GM08714 (cell line): ENCODE measurements around the gene NOL9.
"Not testable (repeated sequence)": the region's sequence is repeated elsewhere in the genome, so short reads cannot be mapped to it uniquely, and the experiment has no call there.

Experiments
- H3K4me3 ChIP-seq: fragments of 200-500 bp; sonication (Bioruptor generic); 2 replicates; pipeline ENCODE4 v1.5.1; 2014; ENCODE audit warnings: mild to moderate bottlenecking, low read length, inconsistent platforms
- ZNF274 ChIP-seq: IDR thresholded peaks from 2 replicates; pipeline ENCODE4 v1.6.1; 2012; ENCODE audit warnings: mild to moderate bottlenecking, low read depth, low read length

NOL9 gene

DNA sequence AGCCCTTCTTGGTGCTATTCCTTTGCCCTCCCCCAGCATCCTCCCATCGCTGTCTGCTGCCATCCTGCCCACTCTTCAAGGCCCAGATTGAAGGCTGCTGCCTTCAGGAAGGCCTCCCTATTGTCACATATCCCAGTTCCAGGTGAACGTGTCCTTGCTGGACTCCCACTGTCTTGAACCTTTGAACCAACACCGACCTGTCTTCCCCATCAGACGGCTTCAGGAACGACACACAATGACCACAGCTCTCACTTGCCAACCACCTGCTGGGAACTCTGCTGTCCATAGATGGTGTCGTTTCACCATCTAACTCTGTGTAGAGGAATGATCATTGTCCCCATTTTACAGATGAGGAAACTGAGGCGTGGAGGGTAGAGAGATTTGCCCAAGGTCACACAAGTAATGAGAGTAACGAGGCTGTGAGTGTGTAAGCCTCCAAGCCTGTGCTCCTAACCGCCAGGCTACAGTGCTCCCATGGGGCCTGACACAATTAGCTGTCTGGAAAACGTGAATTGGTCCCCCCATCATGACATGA, 53.0 kb downstream of the NOL9 start:
- TF ChIP-seq ZNF274: no peak

DNA sequence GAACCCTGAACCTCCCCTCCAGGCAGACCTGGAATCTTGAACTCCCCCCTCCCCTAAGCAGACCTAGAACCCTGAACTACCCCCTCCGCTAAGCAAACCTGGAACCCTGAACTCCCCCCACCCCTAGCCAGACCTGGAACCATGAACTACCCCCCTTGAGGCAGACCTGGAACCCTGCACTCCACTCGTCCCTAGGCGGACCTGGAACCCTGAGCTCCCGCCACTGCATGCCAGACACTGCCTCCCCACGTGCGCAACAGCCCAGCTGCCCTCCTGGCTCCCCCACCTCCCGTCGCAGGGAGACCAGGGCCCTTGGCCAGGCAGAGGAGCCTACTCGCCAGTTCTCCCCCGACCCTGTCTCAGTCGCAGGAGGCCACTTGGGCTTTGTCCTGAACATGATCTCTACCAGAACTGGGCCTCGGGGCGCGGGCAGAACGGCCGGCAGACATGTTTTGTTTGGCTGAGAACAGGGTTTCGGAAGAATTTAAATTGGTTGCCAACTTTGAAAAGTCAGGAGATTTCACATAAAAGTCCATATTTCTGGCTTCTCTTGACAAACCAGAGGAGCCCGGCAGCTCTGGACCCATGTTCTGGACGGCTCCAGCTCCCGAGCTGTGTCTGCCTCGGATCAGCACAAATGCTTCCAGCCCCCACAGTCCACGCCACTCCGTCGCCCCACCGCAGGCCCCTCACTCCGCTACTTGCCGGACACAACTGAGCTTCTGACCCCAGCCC, 53.6 kb downstream of the NOL9 start:
- no peak overlapping the region for H3K4me3 ChIP-seq
- no peak for TF ChIP-seq ZNF274

More for the DNA sequence above, 53.0 kb downstream of the NOL9 start:
- no peak overlapping the region for H3K4me3 ChIP-seq

DNA sequence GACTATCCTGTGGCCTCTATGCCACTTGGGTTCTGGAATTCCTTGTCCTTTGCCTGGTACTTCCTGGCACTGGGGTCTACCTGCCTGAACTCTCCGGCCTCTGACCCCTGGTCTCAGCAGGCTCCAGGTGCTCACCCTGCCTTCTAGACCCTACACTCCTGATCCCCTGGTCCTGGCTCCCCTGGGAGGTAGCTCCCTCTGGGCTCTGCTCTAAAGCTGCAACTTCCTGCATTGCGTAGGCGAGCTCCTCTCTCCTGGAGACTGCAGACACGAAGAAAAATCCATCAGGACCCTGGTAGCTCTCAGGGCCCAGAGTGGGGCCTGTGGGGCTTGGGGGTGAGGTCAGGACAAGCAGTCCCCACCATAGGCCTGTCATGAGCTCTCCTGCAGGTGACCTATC, 55.0 kb downstream of the NOL9 start:
- TF ChIP-seq ZNF274: no peak
- H3K4me3 ChIP-seq: no peak overlapping the region

DNA sequence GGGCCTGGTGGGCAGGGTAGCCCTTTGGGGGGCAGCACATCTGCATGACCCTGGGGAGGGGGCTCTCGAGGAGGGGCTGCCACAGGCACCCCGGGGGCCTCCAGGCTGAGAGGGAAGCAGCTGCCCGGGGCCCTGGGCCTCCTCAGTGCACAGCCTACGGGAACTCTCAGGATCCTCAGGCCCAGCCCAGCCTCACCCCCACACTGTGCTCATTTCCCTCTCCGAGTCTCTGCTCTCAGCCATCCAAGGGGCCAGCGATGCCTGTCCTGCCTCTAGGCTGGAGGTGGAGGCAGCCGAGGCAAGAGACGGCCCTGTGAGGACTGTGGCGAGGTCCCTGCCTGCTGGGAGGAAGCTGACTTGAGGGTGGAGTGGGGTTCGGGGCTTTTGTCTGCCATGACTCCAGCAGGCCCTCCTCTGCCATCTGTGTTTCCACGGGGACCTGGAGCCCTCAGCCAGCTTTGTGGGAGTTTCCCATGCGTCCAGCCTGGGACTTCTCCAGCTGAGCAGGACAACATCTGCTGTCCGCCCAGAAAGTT, 55.7 kb downstream of the NOL9 start:
- TF ChIP-seq ZNF274: no peak
- H3K4me3 ChIP-seq: no peak overlapping the region

DNA sequence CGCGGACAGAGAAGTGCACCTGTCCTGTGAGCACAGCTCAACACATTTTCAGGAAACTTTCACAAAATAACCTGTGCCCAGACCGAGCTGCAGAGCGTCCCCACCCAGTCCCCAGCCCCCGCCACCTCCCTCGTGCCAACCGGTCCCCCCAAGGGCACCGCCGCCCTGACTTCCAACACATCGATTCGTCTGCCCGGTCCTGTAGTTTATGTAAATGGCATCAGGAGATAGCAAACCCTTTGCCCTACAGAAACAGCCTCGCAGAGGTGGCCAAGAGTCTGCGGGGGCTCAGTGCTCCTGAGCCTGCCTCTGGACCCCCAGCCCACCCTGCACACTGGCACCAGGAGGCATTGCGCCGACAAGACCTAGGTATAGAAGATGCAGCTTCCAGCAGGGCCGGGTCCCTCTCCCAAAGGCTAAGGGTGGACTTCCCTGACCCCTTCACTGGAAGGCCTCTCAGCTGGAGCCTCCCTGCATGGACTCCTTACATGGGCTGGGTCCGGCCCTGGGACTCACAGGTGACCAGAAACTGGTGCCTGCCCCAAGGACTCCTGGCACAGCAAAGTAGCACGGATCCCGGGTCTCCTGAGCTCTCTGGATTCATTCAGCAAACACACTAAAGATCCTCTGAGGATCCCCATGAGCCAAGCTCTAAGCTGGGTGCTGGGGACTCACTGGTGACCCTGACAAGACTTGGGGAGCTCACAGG, 56.3 kb downstream of the NOL9 start:
- TF ChIP-seq ZNF274: no peak
- H3K4me3 ChIP-seq: peak overlapping the region; percentile 47; the same call in 1 of the 2 replicates

DNA sequence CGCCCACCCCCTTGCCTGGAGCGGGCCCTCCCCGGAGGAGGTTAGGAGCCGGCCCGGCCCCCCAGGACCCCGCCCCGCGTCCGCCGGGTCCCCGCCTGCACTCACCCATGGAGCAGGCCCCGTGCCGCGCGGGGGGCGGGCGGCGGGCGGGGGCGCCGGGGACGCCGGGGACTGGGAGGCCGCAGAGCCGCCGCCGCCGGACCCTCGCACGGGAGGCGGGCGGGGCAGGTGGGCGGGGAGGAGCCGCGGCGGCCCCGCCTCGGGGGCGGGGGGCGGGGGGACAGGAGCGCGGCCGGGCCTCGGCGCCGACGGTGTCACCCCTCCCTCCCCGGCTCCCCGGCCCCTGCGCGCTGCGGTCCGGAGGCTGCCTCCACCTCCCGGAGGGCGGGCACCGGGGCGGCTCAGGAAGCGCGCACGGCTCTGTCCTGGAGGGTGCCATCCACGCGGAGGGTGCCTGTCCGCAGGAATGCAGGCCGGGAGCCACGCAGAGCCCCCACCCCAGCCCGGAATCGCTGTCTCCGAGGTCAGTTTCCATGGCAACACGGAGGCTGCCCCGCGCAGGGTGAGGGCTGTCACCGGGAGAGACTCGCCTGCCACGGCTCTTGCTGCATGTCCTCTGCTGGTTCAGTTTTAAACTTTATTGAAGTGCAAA, 57.0 kb downstream of the NOL9 start:
- H3K4me3 ChIP-seq: peak overlapping the region; percentile 47; the same call in 1 of the 2 replicates

DNA sequence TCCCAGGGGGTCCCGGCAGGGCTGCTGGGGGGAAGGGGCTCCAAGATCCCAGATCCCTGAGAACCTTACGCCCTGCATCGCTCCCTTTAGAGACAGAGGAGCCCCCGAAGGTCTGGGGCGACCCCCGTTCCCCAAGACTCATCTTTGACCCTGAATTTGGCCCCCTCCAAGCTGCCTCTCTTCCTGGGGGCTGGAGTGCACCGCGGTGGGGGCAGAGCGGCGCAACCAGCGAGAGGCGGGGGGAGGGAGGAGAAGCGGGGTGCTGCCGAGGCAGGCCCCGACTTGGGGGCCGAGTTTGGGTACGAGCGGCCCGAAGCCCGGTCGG, 57.5 kb downstream of the NOL9 start:
- no peak overlapping the region for H3K4me3 ChIP-seq
- TF ChIP-seq ZNF274: no peak

More for the DNA sequence above, 57.0 kb downstream of the NOL9 start:
- TF ChIP-seq ZNF274: no peak

DNA sequence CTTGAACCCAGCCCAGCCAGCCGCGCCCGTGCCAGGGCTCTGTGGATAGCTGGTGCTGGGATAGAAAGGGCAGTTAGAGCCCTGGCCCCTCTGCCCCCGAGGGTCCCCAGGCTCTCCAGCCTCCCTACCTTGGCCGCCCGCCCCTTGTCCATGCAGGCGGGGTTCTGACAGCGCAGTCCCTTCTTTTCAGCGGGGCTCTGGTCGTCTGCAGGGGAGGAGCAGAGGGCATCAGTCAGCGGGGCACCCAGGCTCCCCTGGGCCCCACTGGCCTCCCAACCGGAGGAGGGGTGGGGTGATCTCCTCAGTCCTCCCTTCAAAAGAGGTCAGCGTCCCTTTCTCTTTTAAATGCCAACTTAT, 58.0 kb downstream of the NOL9 start:
- no peak for TF ChIP-seq ZNF274
- H3K4me3 ChIP-seq: no peak overlapping the region

DNA sequence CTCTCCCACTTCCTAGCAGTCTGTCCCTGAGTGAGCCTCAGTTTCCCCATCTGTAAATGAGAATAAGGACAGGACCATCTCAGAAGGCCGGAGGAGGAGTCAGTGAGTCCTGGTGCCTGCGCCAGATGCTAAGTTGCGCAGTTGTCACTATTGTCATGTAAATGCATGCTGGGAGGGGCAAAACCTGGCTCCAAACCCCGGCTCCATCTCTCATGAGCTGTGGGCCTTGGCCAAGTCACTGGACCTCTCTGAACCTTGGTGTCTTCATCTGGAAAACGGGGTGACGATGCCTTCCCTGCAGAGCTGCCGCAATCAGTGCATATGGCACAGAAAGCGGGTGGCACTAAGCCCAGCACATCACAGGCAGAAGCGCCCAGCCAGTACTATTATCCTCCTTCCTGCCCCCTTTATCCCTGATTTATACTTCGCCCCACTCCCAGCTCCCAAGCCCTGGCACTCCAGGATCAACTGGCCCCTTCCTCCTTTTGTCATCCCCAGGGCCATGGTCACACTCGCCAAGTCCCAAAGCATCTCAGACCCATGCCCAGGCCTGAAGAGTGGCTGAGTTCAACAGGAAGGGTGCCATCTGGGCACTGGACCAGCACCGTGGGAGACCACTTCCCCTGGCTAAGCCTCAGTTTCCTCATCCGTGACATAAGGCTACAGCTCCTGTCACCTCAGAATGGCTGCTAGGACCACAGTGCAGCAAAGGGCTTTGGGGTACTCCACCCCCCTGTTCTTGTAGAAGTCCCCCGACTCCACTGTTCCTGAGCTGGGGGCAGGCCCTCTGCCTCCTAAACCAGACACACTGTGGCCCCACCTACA, 58.6 kb downstream of the NOL9 start:
- TF ChIP-seq ZNF274: no peak
- no peak overlapping the region for H3K4me3 ChIP-seq

DNA sequence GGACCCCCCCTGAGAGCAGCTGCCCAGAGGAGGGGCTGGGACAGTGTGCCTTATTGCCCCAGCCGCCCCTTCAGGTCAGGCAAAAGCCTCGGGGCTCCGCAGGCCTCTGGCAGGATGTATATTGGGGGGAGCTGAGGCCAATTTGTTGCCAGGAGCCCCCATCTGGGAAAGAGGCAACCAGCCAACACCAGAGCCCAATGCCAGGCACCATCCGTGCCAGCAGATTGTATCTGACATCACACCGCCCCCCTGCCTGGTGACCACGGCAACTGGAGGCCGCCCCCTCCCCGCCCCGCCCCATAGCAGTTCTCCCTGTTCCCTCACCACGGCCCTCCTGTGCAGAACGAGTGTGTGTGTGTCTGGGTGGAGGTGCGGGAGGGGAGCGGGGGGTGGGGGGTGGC, 59.3 kb downstream of the NOL9 start:
- TF ChIP-seq ZNF274: no peak
- H3K4me3 ChIP-seq: no peak overlapping the region

DNA sequence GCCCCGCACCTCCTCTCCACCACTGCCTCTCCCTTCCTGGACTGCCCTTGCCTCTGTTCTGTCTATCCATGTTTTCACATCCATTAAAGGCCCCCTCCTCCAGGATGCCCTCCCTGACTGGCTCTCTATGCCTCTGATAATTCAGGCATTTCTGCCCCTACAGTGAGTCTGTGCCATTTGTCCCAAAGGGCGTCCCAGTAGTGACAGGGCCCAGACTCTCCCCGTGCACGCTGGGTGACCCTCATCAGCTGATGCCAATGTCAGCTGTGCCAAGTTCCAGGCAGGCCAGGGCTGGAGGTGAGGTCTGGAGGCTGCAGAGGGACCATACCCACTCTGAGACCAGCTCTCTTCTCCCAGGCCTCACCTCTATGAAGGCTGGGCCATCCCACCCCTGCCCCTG, 59.7 kb downstream of the NOL9 start:
- no peak for TF ChIP-seq ZNF274
- H3K4me3 ChIP-seq: no peak overlapping the region

DNA sequence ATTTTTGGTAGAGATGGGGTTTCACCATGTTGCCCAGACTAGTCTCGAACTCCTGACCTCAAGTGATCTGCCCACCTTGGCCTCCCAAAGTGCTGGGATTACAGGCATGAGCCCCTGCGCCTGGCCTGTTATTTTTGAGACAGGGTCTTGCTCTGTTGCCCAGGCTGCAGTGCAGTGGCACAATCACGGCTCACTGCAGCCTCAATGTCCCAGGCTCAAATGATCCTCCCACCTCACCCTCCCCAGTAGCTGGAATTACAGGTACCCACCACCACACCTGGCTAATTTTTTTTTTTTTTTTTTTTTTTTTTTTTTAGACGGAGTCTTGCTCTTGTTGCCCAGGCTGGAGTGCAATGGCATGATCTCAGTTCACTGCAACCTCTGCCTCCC, 60.5 kb downstream of the NOL9 start:
- not testable (repeated sequence) for H3K4me3 ChIP-seq

DNA sequence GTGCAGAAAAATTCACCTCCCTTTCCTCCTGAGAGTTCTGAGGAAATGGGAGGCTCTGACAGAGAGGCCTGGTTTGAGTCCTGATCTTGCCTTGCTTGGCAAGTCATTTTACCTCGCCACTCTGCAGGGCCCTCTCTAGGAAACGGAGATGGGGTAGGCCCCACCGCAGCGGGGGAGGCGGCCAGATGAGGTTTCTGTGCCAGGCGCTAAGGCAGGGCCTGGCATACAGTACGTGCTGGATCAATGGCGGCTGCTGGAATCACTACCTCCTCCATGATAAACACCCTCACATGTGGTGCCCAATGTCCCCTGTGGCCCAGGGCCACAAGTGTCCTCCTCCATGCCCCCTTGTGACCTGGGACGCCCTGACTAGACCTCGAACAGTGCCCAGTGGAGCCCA, 62.3 kb downstream of the NOL9 start:
- TF ChIP-seq ZNF274: no peak
- no peak overlapping the region for H3K4me3 ChIP-seq

DNA sequence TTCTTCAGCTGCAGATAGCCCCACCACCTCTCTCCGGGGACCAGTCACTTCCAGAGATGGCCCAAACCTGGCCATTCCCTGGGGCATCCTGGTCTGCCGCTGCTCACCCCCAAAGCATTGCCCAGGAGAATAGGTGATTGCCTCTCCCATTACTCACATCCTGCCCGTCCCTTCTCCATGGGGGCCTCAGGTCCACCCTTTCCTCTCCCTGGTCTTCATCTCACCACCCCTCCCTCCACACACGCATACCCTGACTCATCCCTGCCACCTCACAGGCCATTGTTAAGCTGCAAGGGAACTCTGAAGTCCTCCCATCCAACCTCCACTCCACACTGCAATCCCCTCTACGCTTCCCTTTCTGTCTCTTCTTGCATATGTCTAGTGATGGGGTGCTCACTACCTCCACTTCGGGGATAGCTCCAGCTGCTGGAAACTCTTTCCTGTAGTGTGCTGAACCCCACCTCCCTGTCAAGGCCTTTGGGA, 62.8 kb downstream of the NOL9 start, which contains the start of gene PLEKHG5:
Gene PLEKHG5, minus strand, starts transcription at position 188 of the 483 bp plus-strand sequence. CDS start 14,096 bp downstream, outside the sequence.
- TF ChIP-seq ZNF274: no peak

DNA sequence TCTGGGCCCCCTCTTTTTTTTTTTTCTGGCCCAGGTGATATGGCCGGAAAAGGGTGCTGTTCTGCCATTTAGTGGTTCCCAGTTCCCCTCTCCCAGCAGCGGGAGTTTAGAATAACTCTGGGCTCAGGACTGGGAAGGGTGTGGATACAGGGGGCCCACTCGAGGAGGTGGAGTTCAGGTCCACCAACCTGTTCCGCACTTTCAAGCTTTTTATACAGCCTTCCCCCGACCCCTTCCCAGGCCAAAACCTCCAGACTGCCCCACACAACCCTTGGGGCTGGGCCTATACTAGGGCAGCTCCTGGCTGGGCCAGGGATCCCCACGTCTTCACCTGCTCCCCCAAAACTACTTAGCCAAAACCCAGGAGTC, 63.2 kb downstream of the NOL9 start:
- no peak for TF ChIP-seq ZNF274
- peak overlapping the region; percentile 65 for H3K4me3 ChIP-seq

More for the DNA sequence above, 62.8 kb downstream of the NOL9 start, which contains the start of gene PLEKHG5:
- H3K4me3 ChIP-seq: peak within 1 kb of the TSS; percentile 65
